Right atrium auricular region (tissue), 2 donors: ENCODE results near the gene PJA2. TPM values are rescaled to one million over a fixed set of nuclear protein-coding genes. Genes with fewer than 3 reads are reported as not detected.

Experiments
- DNase-seq: peaks from one replicate; pipeline ENCODE4 v3.0.0-alpha.2; 2019; ENCODE audit warnings: low spot score
- H3K27ac ChIP-seq, 2 donors: fragments of 200-600 bp; sonication (generic); 1 replicate in 1 of 2; 2 replicates in 1 of 2; pipeline ENCODE4 v1.5.1; 2016 to 2019
- H3K27me3 ChIP-seq, 2 donors: fragments of 200-600 bp; sonication (generic); one replicate each; pipeline versions ENCODE4 v1.5.1 to v1.6.0; 2017 to 2019
- H3K36me3 ChIP-seq: fragments of 200-600 bp; sonication (generic); one replicate; pipeline ENCODE4 v1.5.1; 2016
- H3K4me1 ChIP-seq, 2 donors: fragments of 200-600 bp; sonication (generic); one replicate each; pipeline versions ENCODE4 v1.5.1 to v1.6.0; 2017 to 2019
- H3K4me3 ChIP-seq, 2 donors: fragments of 200-600 bp; sonication (generic); 1 replicate in 1 of 2; 2 replicates in 1 of 2; pipeline ENCODE4 v1.5.1; 2017 to 2019; ENCODE audit warnings: mild to moderate bottlenecking in 1 of 2, moderate library complexity in 1 of 2
- H3K9me3 ChIP-seq, 2 donors: fragments of 200-600 bp; sonication (generic); one replicate each; pipeline ENCODE4 v1.5.1; 2019
- total RNA-seq, 2 donors: library from RNA; depleted of rRNA; stranded (reverse); fragments of >200 nt; gene quantifications; one replicate each; pipeline ENCODE4 v1.1.0, GENCODE V29; 2016
- TF ChIP-seq, protein P1 (sequence below), 2 donors: fragments of 200-600 bp; sonication (generic); IDR thresholded peaks; one replicate each; pipeline ENCODE4 v1.5.1; 2019; ENCODE audit warnings: antibody characterized with exemption in 2 of 2

PJA2 gene
- total RNA-seq, 2 donors from 2014 or later, result 80.7 to 88.3 TPM

DNA sequence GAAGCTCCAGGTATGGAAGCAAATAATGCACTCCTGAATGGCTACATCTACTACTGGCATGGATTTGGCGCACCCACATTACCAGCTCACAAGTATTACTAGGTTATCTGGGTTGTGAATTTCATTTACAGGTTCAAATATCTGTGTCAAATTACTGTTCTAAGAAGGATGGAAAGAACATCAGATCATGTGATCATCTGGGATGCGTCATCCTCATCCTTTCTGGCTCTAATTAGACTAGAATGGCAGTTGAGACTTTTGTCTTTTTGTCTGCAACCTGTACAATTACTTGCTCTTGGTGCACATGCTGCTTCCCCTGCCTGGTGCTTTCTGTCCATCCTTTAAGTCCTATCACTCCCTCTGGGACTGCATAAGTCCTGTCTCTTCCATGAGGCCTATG, 64.1 kb downstream of the PJA2 start:
- no peak overlapping the region for H3K27ac ChIP-seq
- no peak for DNase-seq
- no peaks in the 10 kb centered on the region for H3K27me3 ChIP-seq
- H3K4me3 ChIP-seq, result no peak overlapping the region
- TF ChIP-seq, protein P1, sequence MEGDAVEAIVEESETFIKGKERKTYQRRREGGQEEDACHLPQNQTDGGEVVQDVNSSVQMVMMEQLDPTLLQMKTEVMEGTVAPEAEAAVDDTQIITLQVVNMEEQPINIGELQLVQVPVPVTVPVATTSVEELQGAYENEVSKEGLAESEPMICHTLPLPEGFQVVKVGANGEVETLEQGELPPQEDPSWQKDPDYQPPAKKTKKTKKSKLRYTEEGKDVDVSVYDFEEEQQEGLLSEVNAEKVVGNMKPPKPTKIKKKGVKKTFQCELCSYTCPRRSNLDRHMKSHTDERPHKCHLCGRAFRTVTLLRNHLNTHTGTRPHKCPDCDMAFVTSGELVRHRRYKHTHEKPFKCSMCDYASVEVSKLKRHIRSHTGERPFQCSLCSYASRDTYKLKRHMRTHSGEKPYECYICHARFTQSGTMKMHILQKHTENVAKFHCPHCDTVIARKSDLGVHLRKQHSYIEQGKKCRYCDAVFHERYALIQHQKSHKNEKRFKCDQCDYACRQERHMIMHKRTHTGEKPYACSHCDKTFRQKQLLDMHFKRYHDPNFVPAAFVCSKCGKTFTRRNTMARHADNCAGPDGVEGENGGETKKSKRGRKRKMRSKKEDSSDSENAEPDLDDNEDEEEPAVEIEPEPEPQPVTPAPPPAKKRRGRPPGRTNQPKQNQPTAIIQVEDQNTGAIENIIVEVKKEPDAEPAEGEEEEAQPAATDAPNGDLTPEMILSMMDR (IDR thresholded peaks at IDR 0.05), result no peak
- no peaks in the 10 kb centered on the region for H3K9me3 ChIP-seq
- H3K4me1 ChIP-seq, result peaks cover 0 to 23% of the 10 kb centered on the region in 2 donors
- peaks cover 19% of the 10 kb centered on the region for H3K36me3 ChIP-seq

DNA sequence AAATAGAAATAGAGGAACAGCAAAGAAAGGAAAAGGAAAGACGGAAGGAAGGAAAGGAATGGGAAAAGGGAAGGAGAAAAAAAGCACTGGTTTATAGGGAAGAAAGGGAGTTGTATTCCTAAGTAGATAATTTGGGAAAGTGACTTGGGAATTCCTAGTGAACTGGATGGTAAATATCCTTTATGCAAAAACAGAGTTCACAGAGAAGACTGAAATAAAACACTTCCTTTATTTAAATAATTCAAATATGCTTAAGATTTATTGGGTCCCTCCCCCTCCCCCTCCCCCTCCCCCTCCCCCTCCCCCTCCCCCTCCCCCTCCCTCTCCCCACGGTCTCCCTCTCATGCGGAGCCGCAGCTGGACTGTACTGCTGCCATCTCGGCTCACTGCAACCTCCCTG, 69.4 kb downstream of the PJA2 start:
- peaks cover 0 to 6% of the 10 kb centered on the region in 2 donors for H3K4me1 ChIP-seq
- H3K9me3 ChIP-seq, result no peaks in the 10 kb centered on the region
- H3K27me3 ChIP-seq, result no peaks in the 10 kb centered on the region
- no peak for DNase-seq
- no peak overlapping the region for H3K4me3 ChIP-seq
- H3K36me3 ChIP-seq, result peaks cover 47% of the 10 kb centered on the region
- no peak overlapping the region for H3K27ac ChIP-seq
- TF ChIP-seq, protein P1 (IDR thresholded peaks at IDR 0.05), result no peak

DNA sequence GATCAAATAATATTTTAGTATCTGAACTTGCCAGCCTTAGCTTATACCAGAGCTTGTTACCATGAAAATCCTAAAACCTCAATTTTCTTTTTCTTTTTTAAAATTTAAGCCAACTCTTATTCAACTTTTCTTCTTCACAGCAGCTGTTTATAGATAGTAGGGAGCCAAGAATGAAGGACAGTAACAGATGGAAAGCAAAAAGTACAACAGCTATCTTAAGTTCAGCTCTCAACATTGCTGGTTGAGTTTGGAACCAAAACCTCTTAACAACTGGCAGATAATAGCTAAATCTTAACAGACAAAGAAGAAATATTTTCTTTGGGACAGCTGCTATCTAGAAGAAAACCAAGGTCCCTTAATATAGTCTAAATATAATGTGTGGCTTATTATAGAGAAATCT, 74.7 kb downstream of the PJA2 start:
- Histone ChIP-seq H3K36me3 (peaks cover 42% of the 10 kb centered on the region), H3K4me1 (peaks cover 0 to 9% of the 10 kb centered on the region in 2 donors), H3K27ac (no peak overlapping the region), H3K27me3 (no peaks in the 10 kb centered on the region), H3K9me3 (no peaks in the 10 kb centered on the region), H3K4me3 (no peak overlapping the region)
- TF ChIP-seq, protein P1 (IDR thresholded peaks at IDR 0.05), result no peak
- no peak for DNase-seq

DNA sequence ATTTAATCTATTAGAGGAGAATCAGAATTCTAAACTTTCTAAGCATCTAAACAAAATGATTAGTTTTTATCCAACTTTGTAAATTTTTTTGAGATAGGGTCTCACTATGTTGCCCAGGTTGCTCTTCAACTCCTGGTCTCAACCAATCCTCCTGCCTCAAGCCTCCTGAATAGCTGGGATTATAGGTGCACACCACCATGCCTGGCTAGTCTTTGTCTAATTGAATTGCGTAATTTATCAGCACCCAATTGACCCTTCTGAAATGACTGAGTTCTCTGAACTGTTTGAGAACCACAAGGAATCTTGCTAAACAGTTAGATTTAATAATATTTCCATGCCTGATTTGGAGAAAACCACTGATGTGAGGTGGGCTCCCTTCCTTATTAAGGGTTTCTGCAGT, 75.7 kb downstream of the PJA2 start:
- TF ChIP-seq, protein P1 (IDR thresholded peaks at IDR 0.05), result no peak
- Histone ChIP-seq H3K4me3 (no peak overlapping the region), H3K9me3 (no peaks in the 10 kb centered on the region), H3K27me3 (no peaks in the 10 kb centered on the region), H3K27ac (no peak overlapping the region), H3K36me3 (peaks cover 40% of the 10 kb centered on the region), H3K4me1 (peaks cover 0 to 9% of the 10 kb centered on the region in 2 donors)
- no peak for DNase-seq

DNA sequence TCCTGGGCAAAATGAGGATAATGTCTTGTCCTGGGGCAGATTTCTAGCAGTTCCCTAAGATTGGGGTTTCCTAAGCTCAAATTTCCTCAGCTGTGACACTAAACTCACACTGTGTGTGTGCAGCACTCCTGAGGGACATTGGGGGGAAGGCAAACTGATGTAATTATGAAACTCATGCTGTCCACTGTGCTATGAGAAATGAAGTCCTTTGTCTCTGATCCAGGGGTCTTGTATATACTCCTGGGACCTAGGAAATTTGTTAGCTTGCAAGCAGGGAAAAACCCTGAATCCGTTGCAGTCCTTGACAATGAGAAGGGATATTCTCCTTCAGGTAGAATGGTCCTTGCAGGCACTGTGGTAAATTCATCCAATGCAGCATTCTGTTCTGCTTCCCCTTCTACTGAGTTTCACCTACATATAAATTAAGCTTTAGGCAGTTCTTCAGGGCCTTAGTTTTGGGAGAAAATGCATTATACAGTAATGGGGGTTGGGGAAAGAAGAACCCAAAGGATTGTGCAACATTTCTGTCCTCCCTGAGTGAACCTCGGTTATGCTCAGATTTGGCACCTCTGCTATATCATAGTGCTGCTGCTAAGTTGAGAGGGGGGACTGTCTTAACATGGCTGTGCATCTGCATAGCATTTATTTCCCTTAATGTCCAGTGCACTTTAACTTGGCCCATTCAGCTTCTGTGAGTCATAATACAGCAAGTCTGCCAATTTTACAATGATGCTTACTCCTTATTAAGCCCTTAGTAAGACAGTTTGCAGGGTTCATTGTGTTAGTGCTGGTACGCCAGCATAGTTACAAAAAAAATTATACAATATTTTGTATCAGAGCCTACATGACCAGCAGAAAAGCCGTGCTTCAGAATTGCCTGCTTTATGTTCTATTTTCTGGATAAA, 80.2 kb downstream of the PJA2 start:
- Histone ChIP-seq H3K9me3 (no peaks in the 10 kb centered on the region), H3K27ac (no peak overlapping the region), H3K36me3 (peaks cover 10% of the 10 kb centered on the region), H3K4me3 (no peak overlapping the region), H3K27me3 (no peaks in the 10 kb centered on the region), H3K4me1 (peaks cover 0 to 6% of the 10 kb centered on the region in 2 donors)
- no peak for DNase-seq
- TF ChIP-seq, protein P1 (IDR thresholded peaks at IDR 0.05), result no peak
